ENCODE measurements around the gene AKAP12.
"Not testable (repeated sequence)": the region's sequence is repeated elsewhere in the genome, so short reads cannot be mapped to it uniquely, and the experiment has no call there.

AKAP12 gene

DNA sequence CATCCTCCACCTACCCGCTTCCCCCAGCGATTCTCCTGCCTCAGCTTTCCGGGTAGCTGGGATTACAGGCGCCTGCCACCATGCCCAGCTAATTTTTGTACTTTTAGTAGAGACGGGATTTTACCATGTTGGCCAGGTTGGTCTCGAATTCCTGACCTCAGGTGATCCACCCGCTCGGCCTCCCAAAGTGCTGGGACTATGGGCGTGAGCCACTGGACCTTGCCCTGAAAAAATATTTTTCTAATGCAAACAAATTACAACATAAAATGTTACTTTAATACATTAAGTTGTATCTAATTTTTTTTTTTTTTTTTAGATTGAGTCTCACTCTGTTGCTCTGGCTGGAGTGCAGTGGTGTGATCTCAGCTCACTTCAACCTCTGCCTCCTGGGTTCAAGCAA is 142.9 kb downstream of the AKAP12 start:
- not testable (repeated sequence) for DNase-seq (ENCODE audit: low spot score)

DNA sequence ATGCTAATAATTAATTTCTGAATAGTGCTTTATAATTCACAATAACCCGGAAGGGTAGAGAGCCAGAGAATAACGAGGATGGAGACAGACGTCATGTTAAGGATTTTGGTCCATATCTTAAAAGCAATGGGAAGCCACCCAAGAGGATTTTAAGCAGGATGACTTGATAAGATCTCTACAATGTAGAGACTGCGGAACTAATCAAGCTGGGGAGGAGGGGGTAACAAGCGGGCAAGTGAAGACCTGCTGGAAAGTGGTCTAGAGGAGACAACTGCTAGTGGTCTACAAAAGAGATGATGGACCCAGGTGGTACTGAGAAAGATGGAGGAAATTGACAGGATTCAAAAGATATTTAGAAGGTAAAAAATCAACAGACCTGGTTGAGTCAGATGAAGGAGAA is 144.4 kb downstream of the AKAP12 start:
- no peak for DNase-seq (ENCODE audit: low spot score)

DNA sequence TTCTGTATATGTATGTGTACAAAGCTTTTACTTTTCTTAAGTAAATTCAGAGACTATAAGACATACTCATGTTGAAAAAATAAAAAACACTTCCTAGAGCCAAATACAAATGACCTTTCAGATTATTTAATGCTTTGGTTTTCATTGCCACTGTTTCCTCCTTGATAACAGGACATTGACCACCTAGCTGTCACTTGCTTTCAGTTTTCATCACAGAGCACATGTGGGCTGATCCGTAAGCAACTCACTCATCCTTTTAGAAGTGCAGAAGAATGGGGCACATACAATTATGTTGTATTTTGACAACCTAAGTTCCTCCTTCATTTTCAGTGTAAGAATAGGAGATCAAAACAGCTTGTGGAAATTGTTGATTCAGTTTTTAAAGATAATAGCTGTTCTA is 145.4 kb downstream of the AKAP12 start:
- DNase-seq (ENCODE audit: low spot score) = no peak

DNA sequence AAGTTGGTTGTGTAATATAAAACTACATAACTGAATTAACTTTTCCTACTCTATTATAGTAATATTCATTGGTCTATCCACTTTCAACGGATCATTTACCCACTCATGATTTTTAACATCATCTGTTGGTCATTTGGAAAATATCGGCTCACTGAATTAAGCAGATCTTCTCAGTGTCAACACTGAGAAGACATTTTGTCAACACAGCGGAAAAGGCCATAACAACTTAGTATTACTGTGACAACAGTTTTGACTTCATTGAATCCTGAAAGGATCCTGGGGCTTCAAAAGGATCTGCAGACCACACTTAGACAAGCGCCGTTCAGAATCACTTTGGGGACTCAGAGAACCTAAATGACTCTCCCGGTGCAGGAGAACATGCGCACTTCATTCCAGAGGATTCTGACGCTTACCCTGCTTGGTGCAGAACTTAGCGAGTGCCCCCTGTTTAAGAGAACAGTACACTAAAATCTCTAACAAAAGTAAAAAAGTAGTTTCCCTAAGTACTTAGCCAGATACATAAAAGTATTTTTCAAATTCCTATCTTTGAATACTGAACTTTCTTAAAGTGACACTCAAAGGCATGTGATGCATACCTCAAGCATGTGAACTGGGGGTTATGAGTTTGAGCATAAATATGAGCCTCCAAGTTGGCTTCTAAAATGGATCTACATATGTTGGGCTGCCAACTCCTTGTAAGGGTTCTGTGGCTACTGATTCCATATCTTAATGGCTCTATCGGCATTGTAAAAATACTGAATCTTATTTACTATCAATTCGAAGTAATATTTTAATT is 147.6 kb downstream of the AKAP12 start:
- peak; percentile 50 for DNase-seq (ENCODE audit: low spot score)

DNA sequence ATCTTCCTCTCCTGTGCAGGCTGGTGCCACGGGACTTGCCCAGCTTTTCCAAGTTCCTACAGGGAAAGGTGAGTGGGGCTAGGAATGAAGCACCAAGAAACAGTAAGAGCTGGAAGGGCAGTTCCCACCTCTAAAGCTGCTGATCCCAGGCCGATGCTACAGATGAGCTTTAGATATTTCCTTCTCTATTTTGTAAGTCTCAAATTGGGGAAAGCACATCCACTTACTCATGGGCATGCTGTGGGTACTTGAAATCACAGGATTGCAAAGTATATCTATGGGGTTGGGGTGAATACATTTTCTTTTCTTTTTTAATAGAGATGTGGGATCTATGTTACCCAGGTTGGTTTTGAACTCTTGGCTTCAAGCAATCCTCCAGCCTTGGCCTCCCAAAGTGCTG is 148.5 kb downstream of the AKAP12 start:
- DNase-seq (ENCODE audit: low spot score) = no peak

DNA sequence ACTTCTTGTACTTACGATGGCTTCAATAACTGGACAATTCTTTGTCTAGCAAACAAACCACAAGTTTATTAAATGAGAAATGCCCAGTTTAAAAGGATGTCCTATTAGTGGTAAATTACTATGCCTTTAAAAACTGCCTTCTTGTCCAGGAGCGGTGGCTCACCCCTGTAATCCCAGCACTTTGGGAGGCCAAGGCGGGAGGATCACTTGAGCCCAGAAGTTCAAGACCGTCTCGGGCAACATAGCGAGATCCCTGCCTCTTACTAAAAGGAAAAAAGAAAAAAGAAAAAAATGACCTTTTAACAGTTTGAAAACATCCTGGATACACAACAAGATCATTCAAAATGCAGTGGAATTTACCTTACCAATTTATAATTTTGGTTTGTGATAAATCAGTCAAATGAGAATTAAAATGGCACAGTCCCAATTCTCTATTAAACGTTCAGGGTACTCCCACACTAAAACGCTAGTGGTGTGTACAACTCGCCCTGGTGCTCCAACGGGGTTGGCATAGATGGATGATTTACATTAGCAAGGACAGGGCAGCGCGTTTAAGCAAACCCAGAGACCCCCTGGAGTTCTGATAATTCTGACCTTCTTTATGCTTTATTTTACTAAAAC is 149.3 kb downstream of the AKAP12 start:
- peak; percentile 16 for DNase-seq (ENCODE audit: low spot score)

DNA sequence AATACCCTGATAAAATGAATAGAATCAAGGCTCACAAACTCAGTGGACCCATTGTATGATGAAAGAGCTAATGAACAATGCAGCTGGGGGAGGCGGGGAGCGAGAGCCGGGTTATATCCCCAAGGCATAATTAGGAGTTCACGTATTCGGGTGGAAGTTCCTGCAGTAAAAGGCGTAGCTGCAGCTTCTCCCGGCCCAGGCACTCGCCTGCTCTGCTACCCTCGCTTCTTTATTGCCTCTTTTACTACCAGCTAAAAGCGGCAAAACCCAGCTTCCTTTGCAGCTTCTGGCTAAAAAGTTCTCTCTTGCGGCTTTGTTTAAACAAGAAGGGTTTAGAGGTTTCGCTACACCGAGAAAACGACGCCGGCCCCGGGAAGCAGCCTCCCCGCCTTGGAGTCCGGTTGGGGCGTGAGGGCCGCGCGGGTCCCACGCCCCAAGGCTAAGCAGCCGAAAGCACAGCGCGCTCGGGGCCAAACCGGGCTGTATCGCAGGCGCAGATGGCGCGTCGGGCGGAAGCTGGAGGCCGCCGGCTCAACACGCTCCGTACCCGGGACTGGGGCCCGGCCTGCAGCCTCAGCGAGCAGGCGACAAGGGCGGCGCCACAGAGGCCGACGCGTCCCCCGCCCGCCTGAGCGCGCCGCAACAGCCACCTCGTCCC is 150.0 kb downstream of the AKAP12 start:
- DNase-seq (ENCODE audit: low spot score) = peak; percentile 75

DNA sequence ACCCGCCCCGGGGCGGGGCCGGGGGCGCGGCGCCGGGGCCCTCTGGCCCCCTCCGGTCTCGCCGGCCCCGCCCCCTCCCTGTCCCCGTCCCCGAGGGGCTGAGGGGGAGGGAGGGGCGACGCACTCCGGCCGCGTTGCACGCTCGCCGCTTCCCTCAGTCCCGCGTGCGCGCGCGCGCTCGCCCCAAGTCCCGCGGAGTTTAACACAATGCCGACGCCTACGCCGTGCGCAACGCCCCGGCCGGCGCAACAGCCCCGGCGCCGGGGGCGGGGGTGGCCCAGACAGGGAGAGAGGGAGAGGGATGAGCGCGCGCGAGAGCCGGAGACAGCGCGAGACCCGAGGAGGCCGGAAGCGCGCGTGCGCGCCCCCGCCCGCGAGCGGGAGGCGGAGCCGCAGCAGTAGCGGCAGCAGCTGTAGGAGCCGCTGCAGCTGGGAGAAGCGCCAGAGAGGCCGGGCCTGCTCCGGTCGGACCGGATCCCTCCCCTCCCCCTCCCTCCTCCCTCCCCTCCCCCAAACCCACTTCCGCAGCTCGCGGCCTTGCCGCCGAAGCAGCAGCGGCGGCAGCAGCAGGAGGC is 150.6 kb downstream of the AKAP12 start:
- DNase-seq (ENCODE audit: low spot score) = peak; percentile 99

DNA sequence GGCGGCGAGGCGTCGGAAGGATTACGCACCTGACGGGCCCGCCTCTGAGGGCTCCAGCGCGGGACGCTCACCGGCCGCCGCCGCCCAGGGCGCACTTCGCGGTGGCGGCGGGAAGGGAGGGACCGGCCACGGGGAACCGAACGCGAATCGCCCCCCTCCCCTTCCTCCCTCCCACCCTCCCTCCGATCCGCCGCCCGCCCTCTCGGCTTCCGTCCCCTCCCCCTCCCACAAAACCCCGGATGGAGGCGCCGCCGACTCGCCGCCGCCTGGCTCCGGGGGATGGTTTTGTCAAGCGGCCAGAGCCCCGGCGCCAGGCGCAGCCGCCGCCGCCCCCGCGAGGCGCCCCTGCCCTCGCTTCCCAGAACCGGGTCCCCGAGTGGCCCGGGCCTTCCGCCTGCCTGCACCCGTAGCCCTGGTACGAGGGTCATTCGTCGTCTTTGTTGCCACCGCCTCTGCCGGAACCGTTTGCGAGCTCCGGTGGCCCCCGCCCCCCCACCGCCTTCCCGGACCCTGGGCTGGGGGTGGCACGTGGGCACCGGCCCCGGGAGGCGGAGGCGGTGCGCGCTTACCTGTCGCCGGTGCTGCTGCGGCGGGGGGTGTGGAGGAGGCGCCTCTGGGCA is 151.2 kb downstream of the AKAP12 start:
- peak; percentile 87 for DNase-seq (ENCODE audit: low spot score)

DNA sequence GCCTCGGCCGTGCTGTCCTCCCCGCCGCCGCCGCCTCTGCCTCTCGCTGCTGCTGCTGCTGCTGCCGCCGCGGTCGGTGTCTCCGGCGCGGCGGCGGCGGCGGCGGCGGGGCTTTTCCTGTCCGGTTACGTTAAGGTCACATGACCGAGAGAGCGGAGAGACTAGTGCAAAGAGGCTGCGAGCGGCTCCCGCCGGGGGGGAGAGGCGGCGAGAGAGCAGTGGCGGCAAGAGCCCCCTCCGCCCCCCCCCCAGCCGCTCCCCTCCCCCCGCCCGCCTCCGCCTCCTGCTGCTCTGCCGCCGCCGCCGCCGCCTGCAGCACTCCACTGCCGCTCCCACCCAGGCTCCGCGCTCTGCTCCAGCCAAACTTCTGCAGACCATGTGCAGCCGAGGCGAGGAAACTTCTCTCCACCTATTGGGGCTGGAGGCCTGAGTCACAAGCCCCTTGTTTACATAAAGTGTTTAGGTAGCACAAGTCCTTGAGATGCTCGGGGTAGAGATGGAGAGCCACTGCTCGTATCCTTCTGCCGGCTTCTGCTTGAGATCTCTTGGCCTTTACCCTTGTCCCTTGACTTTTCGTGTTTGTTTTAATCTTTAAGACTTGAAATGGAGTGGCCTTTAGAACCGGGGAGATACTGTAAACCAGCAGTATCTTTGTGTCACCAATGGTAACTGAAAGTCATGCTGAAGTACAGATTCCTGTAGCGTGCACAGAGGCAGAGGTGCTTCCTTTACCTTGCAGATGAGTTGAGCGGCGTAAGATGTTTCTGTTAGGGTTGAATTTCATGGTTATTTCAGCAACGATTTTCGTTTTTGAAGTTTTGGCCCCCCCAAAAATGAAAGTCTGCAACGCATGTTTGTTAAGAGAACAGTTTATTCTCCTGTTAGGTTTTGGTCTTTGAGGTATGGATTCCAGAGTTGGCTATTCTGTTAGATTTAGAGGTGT is 152.0 kb downstream of the AKAP12 start, which contains the start of gene ZBTB2:
Gene ZBTB2, minus strand, starts transcription at position 89 of the 943 bp plus-strand sequence. CDS start 17,922 bp downstream, outside the sequence.
- peak; percentile 85 for DNase-seq (ENCODE audit: low spot score)

DNA sequence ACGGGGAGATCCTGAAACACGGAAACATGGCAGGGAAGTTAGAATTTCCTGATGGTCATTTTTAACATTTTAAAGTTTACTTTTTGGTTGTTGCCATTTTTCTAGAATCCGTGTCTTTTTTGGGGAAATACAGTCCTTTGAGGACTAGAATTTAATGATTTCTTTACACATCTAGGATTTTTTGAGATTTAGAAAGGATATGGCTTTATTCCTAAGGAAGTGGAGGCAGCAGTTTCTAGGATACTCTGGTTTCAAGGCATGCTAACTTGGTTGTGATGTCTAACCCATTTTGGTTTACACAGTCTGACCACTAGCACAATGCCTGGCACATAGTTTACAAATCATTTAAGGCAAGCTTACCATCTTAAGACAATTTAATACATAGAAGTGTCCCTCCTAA is 152.7 kb downstream of the AKAP12 start:
- DNase-seq (ENCODE audit: low spot score) = no peak

DNA sequence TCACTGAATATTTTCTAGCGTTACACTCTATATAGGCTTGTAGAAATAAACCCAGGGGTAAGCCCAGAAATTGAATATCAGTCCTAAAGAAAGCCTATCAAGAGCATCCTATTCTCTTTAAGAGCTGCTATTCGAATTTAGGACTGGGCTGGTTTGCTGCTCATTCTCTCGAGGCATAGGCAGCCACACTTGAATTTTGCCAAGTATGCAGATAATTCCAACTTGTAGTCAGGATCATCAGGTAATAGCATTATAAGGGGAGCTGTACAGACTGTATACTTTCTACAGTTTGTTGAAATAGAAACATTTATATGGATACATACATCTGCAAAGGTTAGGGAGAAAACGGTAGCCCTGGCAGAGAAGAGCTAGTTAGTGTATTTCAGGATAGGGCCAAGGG is 153.6 kb downstream of the AKAP12 start:
- no peak for DNase-seq (ENCODE audit: low spot score)

DNA sequence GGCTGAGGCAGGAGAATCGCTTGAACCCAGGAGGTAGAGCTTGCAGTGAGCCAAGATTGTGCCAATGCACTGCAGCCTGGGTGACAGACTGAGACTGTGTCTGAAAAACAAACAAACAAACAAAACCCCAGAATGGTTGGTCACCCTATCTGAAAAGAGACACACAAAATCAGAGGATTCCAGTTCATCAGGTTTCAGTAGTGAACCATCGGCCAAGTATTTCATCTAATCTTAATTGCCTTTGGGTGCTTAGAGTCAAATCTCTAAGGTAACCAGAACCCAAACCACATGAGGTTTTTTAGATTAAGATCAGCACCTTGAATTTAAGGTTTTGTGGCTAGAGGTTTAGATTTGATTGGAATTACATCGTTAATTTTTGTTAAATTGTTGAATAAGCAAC is 159.9 kb downstream of the AKAP12 start:
- no peak for DNase-seq (ENCODE audit: low spot score)

DNA sequence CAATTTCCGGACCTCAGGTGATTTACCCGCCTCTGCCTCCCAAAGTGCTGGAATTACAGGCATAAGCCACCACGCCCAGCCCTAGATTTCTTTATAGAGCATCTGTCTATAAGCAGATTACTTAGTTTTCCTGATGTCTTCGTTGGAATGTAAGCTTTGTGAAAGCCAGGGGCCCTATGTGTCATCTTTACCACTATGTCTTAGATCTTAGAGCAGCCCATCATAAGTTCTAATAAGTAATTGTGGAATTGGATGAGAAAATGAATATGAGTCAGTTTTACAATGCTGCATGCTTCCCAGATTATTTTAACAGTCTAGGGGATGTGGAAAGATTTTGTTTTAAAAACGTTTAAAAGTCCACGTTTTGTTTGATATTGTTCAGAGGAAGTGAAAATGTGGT is 160.7 kb downstream of the AKAP12 start:
- DNase-seq (ENCODE audit: low spot score) = peak; percentile 38

DNA sequence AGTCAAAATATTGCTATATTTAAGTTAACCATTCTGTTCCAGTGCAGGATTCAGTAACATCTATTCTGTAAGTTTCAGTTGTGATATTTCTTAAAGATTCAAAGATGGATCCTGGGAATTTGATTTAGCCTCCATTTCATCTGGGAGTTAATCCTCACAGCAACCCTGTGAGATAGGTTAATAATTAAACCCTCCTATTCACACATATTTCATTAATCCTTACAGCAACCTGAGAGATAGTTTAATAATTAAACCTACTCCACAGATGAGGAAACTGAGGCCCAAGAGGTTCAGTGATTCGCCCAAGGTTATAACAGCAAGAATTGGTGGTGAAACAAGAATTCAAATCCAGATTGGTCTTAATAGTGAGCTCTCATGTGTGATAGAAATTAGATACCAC is 162.5 kb downstream of the AKAP12 start:
- no peak for DNase-seq (ENCODE audit: low spot score)

DNA sequence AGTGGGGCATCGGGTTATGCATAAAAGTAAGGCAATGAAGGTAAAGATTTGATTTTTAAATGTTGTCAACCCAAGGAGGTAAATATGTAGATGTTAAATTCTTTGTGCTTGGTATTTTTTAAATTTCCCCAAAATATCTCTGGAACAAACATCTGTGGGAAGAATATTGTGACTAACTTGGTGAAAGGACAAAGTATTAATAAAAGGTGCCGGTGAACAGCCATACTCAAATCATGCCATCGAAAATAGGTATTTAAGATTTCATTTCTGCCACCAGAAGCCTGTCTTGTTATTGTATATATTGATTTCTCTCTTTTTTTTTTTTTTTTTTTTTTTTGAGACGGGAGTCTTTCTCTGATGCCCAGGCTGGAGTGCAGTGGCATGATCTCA is 164.1 kb downstream of the AKAP12 start:
- no peak for DNase-seq (ENCODE audit: low spot score)

Measured in GM03348 (cell line).